ENCODE results near the gene TNFRSF18.

The TNFRSF18 gene

GRCh38 chr1:1182491-1183220, 23.7 kb downstream of the TNFRSF18 start:
- H4K20me1 ChIP-seq (ENCODE audit: control insufficient read depth, insufficient read depth, low read depth, low read length): no peaks in the 10 kb centered on the region

GRCh38 chr1:1181938-1182410, 24.4 kb downstream of the TNFRSF18 start:
- Histone ChIP-seq H4K20me1 (ENCODE audit: control insufficient read depth, insufficient read depth, low read depth, low read length) (no peaks in the 10 kb centered on the region), H3K27me3 (ENCODE audit: control insufficient read depth, low read length) (peaks cover 10% of the 10 kb centered on the region; the same call in 1 of the 2 replicates), H3K4me3 (ENCODE audit: low read length) (no peak overlapping the region), H3F3A (ENCODE audit: control insufficient read depth, insufficient read depth) (no peaks in the 10 kb centered on the region), H3K9me3 (ENCODE audit: control insufficient read depth, insufficient read depth, low read length) (no peaks in the 10 kb centered on the region), H3K9me2 (replicated peaks; ENCODE audit: control insufficient read depth, low read length) (no peaks in the 10 kb centered on the region), H3K4me1 (ENCODE audit: control insufficient read depth, low read length) (peaks cover 4% of the 10 kb centered on the region; the same call in 1 of the 2 replicates), H3K79me2 (ENCODE audit: control insufficient read depth, low read length) (no peaks in the 10 kb centered on the region), H3K4me2 (ENCODE audit: low read length) (no peak overlapping the region), H3K36me3 (ENCODE audit: control insufficient read depth, low read length) (no peaks in the 10 kb centered on the region), H3K27ac (ENCODE audit: low read depth, low read length) (no peak overlapping the region)
- TF ChIP-seq, protein P1, sequence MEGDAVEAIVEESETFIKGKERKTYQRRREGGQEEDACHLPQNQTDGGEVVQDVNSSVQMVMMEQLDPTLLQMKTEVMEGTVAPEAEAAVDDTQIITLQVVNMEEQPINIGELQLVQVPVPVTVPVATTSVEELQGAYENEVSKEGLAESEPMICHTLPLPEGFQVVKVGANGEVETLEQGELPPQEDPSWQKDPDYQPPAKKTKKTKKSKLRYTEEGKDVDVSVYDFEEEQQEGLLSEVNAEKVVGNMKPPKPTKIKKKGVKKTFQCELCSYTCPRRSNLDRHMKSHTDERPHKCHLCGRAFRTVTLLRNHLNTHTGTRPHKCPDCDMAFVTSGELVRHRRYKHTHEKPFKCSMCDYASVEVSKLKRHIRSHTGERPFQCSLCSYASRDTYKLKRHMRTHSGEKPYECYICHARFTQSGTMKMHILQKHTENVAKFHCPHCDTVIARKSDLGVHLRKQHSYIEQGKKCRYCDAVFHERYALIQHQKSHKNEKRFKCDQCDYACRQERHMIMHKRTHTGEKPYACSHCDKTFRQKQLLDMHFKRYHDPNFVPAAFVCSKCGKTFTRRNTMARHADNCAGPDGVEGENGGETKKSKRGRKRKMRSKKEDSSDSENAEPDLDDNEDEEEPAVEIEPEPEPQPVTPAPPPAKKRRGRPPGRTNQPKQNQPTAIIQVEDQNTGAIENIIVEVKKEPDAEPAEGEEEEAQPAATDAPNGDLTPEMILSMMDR (IDR thresholded peaks at IDR 0.05; ENCODE audit: low read depth, low read length, poor library complexity, severe bottlenecking): no peak
- no peak for TF ChIP-seq EZH2phosphoT487 (IDR thresholded peaks at IDR 0.05; ENCODE audit: borderline replicate concordance, low read length)

More at GRCh38 chr1:1182491-1183220, 23.7 kb downstream of the TNFRSF18 start:
- H3K4me1 ChIP-seq (ENCODE audit: control insufficient read depth, low read length): peaks cover 4% of the 10 kb centered on the region; the same call in 1 of the 2 replicates
- H3K36me3 ChIP-seq (ENCODE audit: control insufficient read depth, low read length): no peaks in the 10 kb centered on the region
- H3K27ac ChIP-seq (ENCODE audit: low read depth, low read length): no peak overlapping the region
- H3F3A ChIP-seq (ENCODE audit: control insufficient read depth, insufficient read depth): no peaks in the 10 kb centered on the region
- H3K9me2 ChIP-seq (replicated peaks; ENCODE audit: control insufficient read depth, low read length): no peaks in the 10 kb centered on the region
- H3K4me2 ChIP-seq (ENCODE audit: low read length): no peak overlapping the region
- TF ChIP-seq, protein P1 (IDR thresholded peaks at IDR 0.05; ENCODE audit: low read depth, low read length, poor library complexity, severe bottlenecking): no peak
- no peak for TF ChIP-seq EZH2phosphoT487 (IDR thresholded peaks at IDR 0.05; ENCODE audit: borderline replicate concordance, low read length)
- no peak overlapping the region for H3K4me3 ChIP-seq (ENCODE audit: low read length)
- no peaks in the 10 kb centered on the region for H3K9me3 ChIP-seq (ENCODE audit: control insufficient read depth, insufficient read depth, low read length)
- H3K79me2 ChIP-seq (ENCODE audit: control insufficient read depth, low read length): no peaks in the 10 kb centered on the region
- H3K27me3 ChIP-seq (ENCODE audit: control insufficient read depth, low read length): peaks cover 7% of the 10 kb centered on the region; the same call in 1 of the 2 replicates

DNA sequence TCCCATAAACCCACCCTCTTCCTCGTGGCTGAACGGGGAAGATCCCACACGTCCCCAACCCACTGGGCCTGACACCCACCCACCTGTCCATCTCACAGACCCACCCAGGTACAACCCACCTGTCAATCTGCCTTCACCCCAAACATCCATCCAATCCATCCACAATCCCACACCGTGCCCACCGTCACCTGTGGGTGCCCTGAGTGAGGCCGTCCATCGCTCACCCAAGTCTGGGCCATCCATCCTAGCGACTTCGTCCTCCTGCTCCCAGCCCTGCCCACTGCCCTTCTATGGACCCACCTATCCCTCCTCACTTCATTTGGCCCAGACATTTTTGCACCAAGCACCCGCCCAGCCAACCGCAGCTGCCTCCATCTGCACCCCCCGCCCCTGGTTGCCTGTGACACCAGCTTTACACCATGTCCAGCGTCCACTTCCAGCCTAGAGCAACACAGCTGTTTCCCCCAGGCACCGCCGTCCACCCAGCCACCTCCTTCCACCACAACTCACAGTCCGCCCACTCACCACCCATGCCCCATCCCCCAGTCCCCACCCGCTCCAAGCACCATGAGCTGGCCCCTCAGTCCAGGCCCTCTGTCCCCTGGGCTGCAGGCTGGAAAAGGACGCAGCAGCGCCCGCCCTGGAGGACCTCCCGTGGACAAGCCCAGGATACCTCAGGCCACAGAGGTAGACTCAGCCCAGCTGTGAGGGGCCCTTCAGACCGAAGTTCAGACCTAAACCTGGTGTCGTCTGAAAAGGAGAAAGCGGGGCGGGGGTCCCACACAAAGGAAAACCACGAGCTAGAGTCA, 25.1 kb downstream of the TNFRSF18 start:
- TF ChIP-seq, protein P1 (IDR thresholded peaks at IDR 0.05; ENCODE audit: low read depth, low read length, poor library complexity, severe bottlenecking): no peak
- no peak for TF ChIP-seq EZH2phosphoT487 (IDR thresholded peaks at IDR 0.05; ENCODE audit: borderline replicate concordance, low read length)
- Histone ChIP-seq H3K27me3 (ENCODE audit: control insufficient read depth, low read length) (peaks cover 10% of the 10 kb centered on the region; the same call in 1 of the 2 replicates), H3K4me3 (ENCODE audit: low read length) (no peak overlapping the region), H3K9me2 (replicated peaks; ENCODE audit: control insufficient read depth, low read length) (no peaks in the 10 kb centered on the region), H3K4me2 (ENCODE audit: low read length) (no peak overlapping the region), H3K79me2 (ENCODE audit: control insufficient read depth, low read length) (no peaks in the 10 kb centered on the region), H3K4me1 (ENCODE audit: control insufficient read depth, low read length) (peaks cover 4% of the 10 kb centered on the region; the same call in 1 of the 2 replicates), H3F3A (ENCODE audit: control insufficient read depth, insufficient read depth) (no peaks in the 10 kb centered on the region), H3K36me3 (ENCODE audit: control insufficient read depth, low read length) (no peaks in the 10 kb centered on the region), H3K27ac (ENCODE audit: low read depth, low read length) (no peak overlapping the region), H4K20me1 (ENCODE audit: control insufficient read depth, insufficient read depth, low read depth, low read length) (no peaks in the 10 kb centered on the region), H3K9me3 (ENCODE audit: control insufficient read depth, insufficient read depth, low read length) (peaks cover 2% of the 10 kb centered on the region; the same call in 1 of the 2 replicates)

All from DOHH2 (cell line).